Breast epithelium (tissue), 4 donors: ENCODE results near the gene KCND3. TPM values are rescaled to one million over a fixed set of nuclear protein-coding genes. Genes with fewer than 3 reads are reported as not detected.

ENCODE experiments used
- DNase-seq, 2 donors: peaks; one replicate each; pipeline ENCODE4 v3.0.0-alpha.2; 2019; ENCODE audit warnings: low spot score in 2 of 2
- H3K27ac ChIP-seq, 2 donors: fragments of 200-600 bp; sonication (generic) in 1 of 2; one replicate each; pipeline ENCODE4 v1.5.1; 2016 to 2019; ENCODE audit warnings: mild to moderate bottlenecking in 1 of 2
- H3K27me3 ChIP-seq, 2 donors: fragments of 200-600 bp; sonication (generic) in 1 of 2; one replicate each; pipeline versions ENCODE4 v1.5.1 to v1.6.0; 2017 to 2019; ENCODE audit warnings: control low read depth in 1 of 2, mild to moderate bottlenecking in 1 of 2
- H3K36me3 ChIP-seq: fragments of 200-600 bp; one replicate; pipeline ENCODE4 v1.5.1; 2019
- H3K4me1 ChIP-seq, 2 donors: fragments of 200-600 bp; sonication (generic); one replicate each; pipeline ENCODE4 v1.5.1; 2016 to 2019; ENCODE audit warnings: control low read depth in 1 of 2
- H3K4me3 ChIP-seq, 3 donors: fragments of 200-600 bp; sonication (generic); 1 replicate in 2 of 3; 2 replicates in 1 of 3; pipeline ENCODE4 v1.5.1; 2016 to 2019; ENCODE audit warnings: mild to moderate bottlenecking in 3 of 3, moderate library complexity in 2 of 3
- H3K9me3 ChIP-seq, 2 donors: fragments of 200-600 bp; sonication (generic) in 1 of 2; one replicate each; pipeline ENCODE4 v1.5.1; 2016 to 2019; ENCODE audit warnings: control low read depth in 1 of 2
- POLR2A ChIP-seq: fragments of 450-650 bp; IDR thresholded peaks from one replicate; pipeline ENCODE4 v1.6.1; 2016; ENCODE audit warnings: antibody characterized with exemption, mild to moderate bottlenecking, moderate library complexity
- POLR2AphosphoS5 ChIP-seq, 3 donors: sonication (generic); formaldehyde crosslinking; IDR thresholded peaks; one replicate each; pipeline ENCODE4 v1.6.1; 2017; ENCODE audit warnings: antibody characterized with exemption in 3 of 3
- intact Hi-C: fragments of 100-400 bp; cut with DNase I; formaldehyde crosslinking; loops from one replicate; pipeline ENCODE4 v1.15.1; 2023; ENCODE audit warnings: low total_unique reads
- total RNA-seq, 3 donors: library from RNA; depleted of rRNA; stranded (reverse); fragments of >200 nt; gene quantifications; one replicate each; pipeline ENCODE4 v1.1.0, GENCODE V29; 2016
- TF ChIP-seq, protein P1 (sequence below), 3 donors: fragments of 450-650 bp; IDR thresholded peaks; one replicate each; pipeline ENCODE4 v1.5.1; 2016 to 2017; ENCODE audit warnings: antibody characterized with exemption in 3 of 3, mild to moderate bottlenecking in 3 of 3, moderate library complexity in 3 of 3

Gene KCND3
- total RNA-seq, 3 donors from 2014 or later, result 5.9 to 10.2 (median 6.7) TPM

- Histone ChIP-seq H3K9me3 (no peaks in the 10 kb centered on the region), H3K36me3 (peaks cover 7% of the 10 kb centered on the region), H3K27me3 (no peaks in the 10 kb centered on the region), H3K27ac (no peak overlapping the region), H3K4me1 (no peaks in the 10 kb centered on the region), H3K4me3 (no peak overlapping the region)
- no peak for DNase-seq
- TF ChIP-seq POLR2AphosphoS5 (IDR thresholded peaks at IDR 0.05) (no peak), POLR2A (no peak)
- TF ChIP-seq, protein P1, sequence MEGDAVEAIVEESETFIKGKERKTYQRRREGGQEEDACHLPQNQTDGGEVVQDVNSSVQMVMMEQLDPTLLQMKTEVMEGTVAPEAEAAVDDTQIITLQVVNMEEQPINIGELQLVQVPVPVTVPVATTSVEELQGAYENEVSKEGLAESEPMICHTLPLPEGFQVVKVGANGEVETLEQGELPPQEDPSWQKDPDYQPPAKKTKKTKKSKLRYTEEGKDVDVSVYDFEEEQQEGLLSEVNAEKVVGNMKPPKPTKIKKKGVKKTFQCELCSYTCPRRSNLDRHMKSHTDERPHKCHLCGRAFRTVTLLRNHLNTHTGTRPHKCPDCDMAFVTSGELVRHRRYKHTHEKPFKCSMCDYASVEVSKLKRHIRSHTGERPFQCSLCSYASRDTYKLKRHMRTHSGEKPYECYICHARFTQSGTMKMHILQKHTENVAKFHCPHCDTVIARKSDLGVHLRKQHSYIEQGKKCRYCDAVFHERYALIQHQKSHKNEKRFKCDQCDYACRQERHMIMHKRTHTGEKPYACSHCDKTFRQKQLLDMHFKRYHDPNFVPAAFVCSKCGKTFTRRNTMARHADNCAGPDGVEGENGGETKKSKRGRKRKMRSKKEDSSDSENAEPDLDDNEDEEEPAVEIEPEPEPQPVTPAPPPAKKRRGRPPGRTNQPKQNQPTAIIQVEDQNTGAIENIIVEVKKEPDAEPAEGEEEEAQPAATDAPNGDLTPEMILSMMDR (IDR thresholded peaks at IDR 0.05), result no peak
- intact Hi-C loops, result no loop called here
Measured at GRCh38 chr1:111761717-111762116, 227.8 kb downstream of the KCND3 start.

GRCh38 chr1:111758373-111758772 is 231.1 kb downstream of the KCND3 start:
- H3K27me3 ChIP-seq, result no peaks in the 10 kb centered on the region
- peaks cover 0 to 11% of the 10 kb centered on the region in 2 donors for H3K4me1 ChIP-seq
- no peak overlapping the region for H3K4me3 ChIP-seq
- DNase-seq, result no peak
- no peak overlapping the region for H3K27ac ChIP-seq
- no peak for TF ChIP-seq POLR2A
- TF ChIP-seq, protein P1 (IDR thresholded peaks at IDR 0.05), result no peak
- TF ChIP-seq POLR2AphosphoS5 (IDR thresholded peaks at IDR 0.05), result no peak
- H3K36me3 ChIP-seq, result peaks cover 7% of the 10 kb centered on the region
- intact Hi-C loops, result loop anchor here (5.0 kb wide), 2 partner anchors 241 to 541 kb away; no protein-coding TSS in a partner anchor
- H3K9me3 ChIP-seq, result no peaks in the 10 kb centered on the region

DNA sequence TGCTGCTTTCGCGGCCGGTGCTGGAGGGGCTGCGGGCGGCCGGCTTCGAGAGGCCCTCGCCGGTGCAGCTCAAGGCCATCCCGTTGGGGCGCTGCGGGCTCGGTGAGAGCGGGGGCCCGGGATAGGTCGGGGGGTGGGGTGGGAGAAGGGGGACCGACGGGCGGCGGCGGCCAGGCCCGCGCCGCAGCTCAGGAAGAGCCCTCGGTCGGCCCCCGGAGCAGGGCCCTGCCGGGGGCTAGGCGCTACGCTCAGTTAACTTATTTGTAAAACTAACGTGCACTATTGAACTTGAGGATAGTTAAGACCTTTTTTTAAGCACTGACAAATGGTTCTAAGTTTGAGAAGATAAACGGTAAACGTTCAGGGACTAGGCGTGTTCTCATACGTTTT is 233.3 kb downstream of the KCND3 start:
- intact Hi-C loops, result loop anchor here (5.0 kb wide), 2 partner anchors 239 to 539 kb away; no protein-coding TSS in a partner anchor
- H3K4me3 ChIP-seq, result peak overlapping the region; percentile 59 to 85 (median 83)
- no peaks in the 10 kb centered on the region for H3K27me3 ChIP-seq
- DNase-seq, result no peak
- peaks cover 7% of the 10 kb centered on the region for H3K36me3 ChIP-seq
- no peaks in the 10 kb centered on the region for H3K9me3 ChIP-seq
- TF ChIP-seq, protein P1 (IDR thresholded peaks at IDR 0.05), result no peak
- no peak for TF ChIP-seq POLR2AphosphoS5 (IDR thresholded peaks at IDR 0.05)
- no peak for TF ChIP-seq POLR2A
- peak overlapping the region; percentile 94 to 96 for H3K27ac ChIP-seq
- peaks cover 0 to 11% of the 10 kb centered on the region in 2 donors for H3K4me1 ChIP-seq

DNA sequence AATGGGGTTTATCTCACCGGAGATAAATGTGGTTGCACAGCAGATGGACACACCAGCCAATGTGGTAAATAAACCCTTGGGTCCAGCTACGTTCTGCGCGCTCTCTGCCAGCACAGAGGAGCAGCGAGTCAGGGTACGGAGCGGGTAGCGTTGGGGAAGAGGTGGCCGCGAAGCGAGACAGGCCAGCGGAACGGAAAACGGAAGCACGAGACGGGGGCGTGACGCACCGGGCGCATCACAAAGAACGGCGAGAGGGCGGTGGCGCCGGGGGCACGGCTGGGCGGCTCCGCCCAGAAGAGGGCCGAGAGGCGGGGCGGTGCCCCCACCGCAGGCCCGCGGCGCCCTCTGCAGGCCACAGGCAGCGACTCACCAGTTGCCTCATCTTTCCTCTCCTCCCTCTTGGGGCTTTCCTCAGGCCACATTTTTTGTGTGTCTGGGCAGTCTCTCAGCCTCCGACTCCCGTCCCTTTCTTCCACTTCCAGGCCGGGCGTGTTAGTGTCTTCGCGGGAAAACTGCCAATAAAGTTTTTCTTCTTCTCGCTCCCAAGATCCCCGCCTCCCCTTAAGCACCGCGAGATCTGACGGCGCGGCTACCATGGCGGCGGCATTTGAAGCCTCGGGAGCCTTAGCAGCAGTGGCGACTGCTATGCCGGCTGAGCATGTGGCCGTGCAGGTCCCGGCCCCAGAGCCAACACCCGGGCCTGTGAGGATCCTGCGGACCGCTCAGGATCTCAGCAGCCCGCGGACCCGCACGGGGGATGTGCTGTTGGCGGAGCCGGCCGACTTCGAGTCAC is 233.9 kb downstream of the KCND3 start, which contains the start of gene DDX20:
Gene DDX20 (plus strand): TSS at position 571 of the 793 bp plus-strand sequence. CDS start 24 bp downstream, at position 595.
- peaks cover 1% of the 10 kb centered on the region for H3K36me3 ChIP-seq
- TF ChIP-seq, protein P1 (IDR thresholded peaks at IDR 0.05), result peak; percentile 86 to 95 (median 89)
- TF ChIP-seq POLR2A (no peak), POLR2AphosphoS5 (IDR thresholded peaks at IDR 0.05) (peak; percentile 73 to 85 (median 78))
- intact Hi-C loops, result loop anchor here (2.0 to 5.0 kb wide), 3 partner anchors 47 to 538 kb away; no protein-coding TSS in a partner anchor
- H3K27me3 ChIP-seq, result no peaks in the 10 kb centered on the region
- H3K27ac ChIP-seq, result peak within 1 kb of the TSS; percentile 94 to 96
- H3K4me3 ChIP-seq, result peak within 1 kb of the TSS; percentile 59 to 85 (median 83)
- peak; percentile 88 to 92 for DNase-seq
- H3K4me1 ChIP-seq, result peaks cover 0 to 11% of the 10 kb centered on the region in 2 donors
- no peaks in the 10 kb centered on the region for H3K9me3 ChIP-seq

DNA sequence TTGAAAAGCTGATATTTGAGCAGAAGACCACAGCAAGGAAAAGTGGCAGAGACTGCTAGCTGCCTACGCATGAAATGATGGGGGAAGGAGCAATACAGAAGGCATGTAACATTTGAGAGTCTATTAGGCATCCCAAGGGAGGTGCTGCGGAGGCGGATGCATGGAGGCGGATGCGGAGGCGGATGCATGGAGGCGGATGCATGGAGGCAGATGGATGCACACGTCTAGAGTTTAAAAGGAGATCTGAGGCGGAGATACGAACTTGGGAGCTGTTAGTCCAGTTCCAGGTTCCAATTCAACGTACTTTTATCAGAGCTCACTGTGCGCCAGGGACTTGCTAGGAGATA is 234.5 kb downstream of the KCND3 start:
- intact Hi-C loops, result loop anchor here (2.0 to 5.0 kb wide), 3 partner anchors 46 to 538 kb away; no protein-coding TSS in a partner anchor
- peak overlapping the region; percentile 94 to 96 for H3K27ac ChIP-seq
- no peak for DNase-seq
- no peaks in the 10 kb centered on the region for H3K9me3 ChIP-seq
- no peaks in the 10 kb centered on the region for H3K36me3 ChIP-seq
- H3K4me1 ChIP-seq, result peaks cover 0 to 11% of the 10 kb centered on the region in 2 donors
- H3K27me3 ChIP-seq, result no peaks in the 10 kb centered on the region
- TF ChIP-seq, protein P1 (IDR thresholded peaks at IDR 0.05), result no peak
- no peak for TF ChIP-seq POLR2A
- TF ChIP-seq POLR2AphosphoS5 (IDR thresholded peaks at IDR 0.05), result no peak
- peak overlapping the region; percentile 59 to 85 (median 83) for H3K4me3 ChIP-seq
